Type B pancreatic cell (in vitro differentiated cells): ENCODE data around the gene ZBTB5. TPM values are rescaled to one million over a fixed set of nuclear protein-coding genes. Genes with fewer than 3 reads are reported as not detected.

Source experiments
- DNase-seq: peaks from one replicate; pipeline ENCODE4 v3.0.0; 2021; ENCODE audit warnings: mixed read lengths; ENCODE audit not compliant: unreplicated experiment; ENCODE audit errors: extremely low spot score
- H3K27ac Mint-ChIP-seq: 2 replicates; pipeline ENCODE4 v1.8.0; 2021; ENCODE audit warnings: mild to moderate bottlenecking, mixed read lengths
- H3K27me3 Mint-ChIP-seq: 2 replicates; pipeline ENCODE4 v1.8.0; 2021; ENCODE audit warnings: mixed read lengths
- H3K36me3 Mint-ChIP-seq: 2 replicates; pipeline ENCODE4 v1.8.0; 2021; ENCODE audit warnings: mixed read lengths
- H3K4me1 Mint-ChIP-seq: one replicate; pipeline ENCODE4 v1.8.0; 2021; ENCODE audit warnings: mixed read lengths; ENCODE audit not compliant: unreplicated experiment
- H3K4me3 Mint-ChIP-seq: 2 replicates; pipeline ENCODE4 v1.8.0; 2021; ENCODE audit warnings: mild to moderate bottlenecking, mixed read lengths
- H3K9me3 Mint-ChIP-seq: 2 replicates; pipeline ENCODE4 v1.8.0; 2021; ENCODE audit warnings: mixed read lengths
- total RNA-seq: library from RNA; stranded (reverse); gene quantifications from 2 replicates; pipeline ENCODE4 v1.2.1, GENCODE V29; 2021; ENCODE audit warnings: low replicate concordance
- TF ChIP-seq, protein P1 (sequence below): fragments of 200-600 bp; sonication (generic); conservative IDR thresholded peaks from 2 replicates; pipeline ENCODE4 v1.5.0; 2021; ENCODE audit warnings: antibody characterized with exemption, mild to moderate bottlenecking

The ZBTB5 gene
- total RNA-seq, 1 donor from 2014 or later = 22.6 TPM

GRCh38 chr9:37413311-37413710, 51.9 kb downstream of the ZBTB5 start:
- H3K9me3 Mint-ChIP-seq = no peaks in the 10 kb centered on the region
- no peak for DNase-seq
- no peaks in the 10 kb centered on the region for H3K36me3 Mint-ChIP-seq
- no peak overlapping the region for H3K27ac Mint-ChIP-seq
- TF ChIP-seq, protein P1, sequence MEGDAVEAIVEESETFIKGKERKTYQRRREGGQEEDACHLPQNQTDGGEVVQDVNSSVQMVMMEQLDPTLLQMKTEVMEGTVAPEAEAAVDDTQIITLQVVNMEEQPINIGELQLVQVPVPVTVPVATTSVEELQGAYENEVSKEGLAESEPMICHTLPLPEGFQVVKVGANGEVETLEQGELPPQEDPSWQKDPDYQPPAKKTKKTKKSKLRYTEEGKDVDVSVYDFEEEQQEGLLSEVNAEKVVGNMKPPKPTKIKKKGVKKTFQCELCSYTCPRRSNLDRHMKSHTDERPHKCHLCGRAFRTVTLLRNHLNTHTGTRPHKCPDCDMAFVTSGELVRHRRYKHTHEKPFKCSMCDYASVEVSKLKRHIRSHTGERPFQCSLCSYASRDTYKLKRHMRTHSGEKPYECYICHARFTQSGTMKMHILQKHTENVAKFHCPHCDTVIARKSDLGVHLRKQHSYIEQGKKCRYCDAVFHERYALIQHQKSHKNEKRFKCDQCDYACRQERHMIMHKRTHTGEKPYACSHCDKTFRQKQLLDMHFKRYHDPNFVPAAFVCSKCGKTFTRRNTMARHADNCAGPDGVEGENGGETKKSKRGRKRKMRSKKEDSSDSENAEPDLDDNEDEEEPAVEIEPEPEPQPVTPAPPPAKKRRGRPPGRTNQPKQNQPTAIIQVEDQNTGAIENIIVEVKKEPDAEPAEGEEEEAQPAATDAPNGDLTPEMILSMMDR = no peak
- H3K4me3 Mint-ChIP-seq = no peak overlapping the region
- peaks cover 13% of the 10 kb centered on the region for H3K4me1 Mint-ChIP-seq
- no peaks in the 10 kb centered on the region for H3K27me3 Mint-ChIP-seq

DNA sequence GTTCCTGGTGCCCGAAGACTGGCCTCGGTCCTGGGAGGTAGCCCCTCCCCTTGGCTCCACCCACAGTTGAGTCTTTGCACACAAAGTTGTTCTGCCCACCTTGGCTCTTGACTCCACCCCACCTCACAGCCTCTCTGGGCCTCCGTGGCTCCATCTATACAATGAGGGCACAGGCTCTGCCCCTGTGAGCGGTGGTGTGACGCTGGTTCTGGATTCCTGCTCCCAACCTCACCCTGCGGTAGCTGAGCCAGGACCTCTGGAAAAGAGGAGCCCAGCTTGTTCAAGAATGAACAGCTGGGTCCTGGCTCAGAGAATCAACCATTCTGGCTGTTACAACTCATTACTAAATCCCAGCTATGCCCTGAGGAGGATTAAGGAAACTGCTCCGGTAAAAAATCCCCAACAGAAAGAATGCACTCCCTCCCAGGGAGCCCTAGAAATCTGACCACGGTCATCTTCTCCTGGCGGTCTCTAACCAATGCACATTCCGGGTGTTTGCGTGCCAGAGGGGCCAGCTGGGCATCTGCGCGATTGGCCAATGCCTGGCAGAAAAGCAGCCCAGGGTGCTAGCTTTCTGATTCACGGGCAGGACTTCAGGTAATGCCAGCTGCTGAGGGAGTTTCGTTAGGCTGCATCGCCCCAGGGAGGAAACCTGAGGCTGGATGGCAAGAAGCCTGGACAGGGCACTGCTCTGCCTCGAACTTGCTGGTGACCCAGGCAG, 52.7 kb downstream of the ZBTB5 start:
- Mint-ChIP-seq H3K27me3 (no peaks in the 10 kb centered on the region), H3K27ac (peak overlapping the region; percentile 50), H3K4me3 (no peak overlapping the region), H3K9me3 (no peaks in the 10 kb centered on the region), H3K4me1 (peaks cover 13% of the 10 kb centered on the region), H3K36me3 (no peaks in the 10 kb centered on the region)
- DNase-seq = no peak
- TF ChIP-seq, protein P1 = no peak

- H3K4me3 Mint-ChIP-seq = no peak overlapping the region
- H3K27me3 Mint-ChIP-seq = no peaks in the 10 kb centered on the region
- no peaks in the 10 kb centered on the region for H3K9me3 Mint-ChIP-seq
- peaks cover 13% of the 10 kb centered on the region for H3K4me1 Mint-ChIP-seq
- TF ChIP-seq, protein P1 = peak; percentile 49
- H3K27ac Mint-ChIP-seq = peak overlapping the region; percentile 67
- DNase-seq = no peak
- no peaks in the 10 kb centered on the region for H3K36me3 Mint-ChIP-seq
Observed at GRCh38 chr9:37410969-37411785, 54.1 kb downstream of the ZBTB5 start.

DNA sequence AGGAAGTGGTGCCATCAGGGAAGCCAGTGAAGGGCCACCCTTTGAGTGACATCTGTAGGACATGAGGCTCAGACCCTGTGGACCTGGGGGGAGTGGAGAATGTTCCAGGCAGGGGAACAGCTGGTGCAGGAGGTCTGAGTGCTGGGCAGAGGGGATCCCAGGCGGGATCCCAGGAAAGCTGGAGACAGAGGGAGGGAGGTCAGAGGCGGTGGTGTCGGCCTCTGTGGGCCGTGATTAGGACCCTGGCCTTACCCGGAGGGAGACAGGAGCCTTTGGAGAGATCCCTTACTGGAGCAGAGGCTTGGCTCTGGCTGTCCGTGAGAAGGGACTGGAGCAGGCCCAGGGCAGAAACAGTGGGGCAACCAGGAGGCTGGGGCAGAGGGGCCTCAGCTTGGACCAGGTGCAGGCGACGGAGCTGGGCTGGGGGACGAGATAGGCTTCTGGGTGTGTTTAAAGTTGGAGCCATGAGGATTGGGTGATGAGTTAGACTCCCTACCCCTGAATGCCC, 54.8 kb downstream of the ZBTB5 start:
- H3K36me3 Mint-ChIP-seq = no peaks in the 10 kb centered on the region
- H3K4me1 Mint-ChIP-seq = peaks cover 12% of the 10 kb centered on the region
- no peak overlapping the region for H3K4me3 Mint-ChIP-seq
- no peaks in the 10 kb centered on the region for H3K27me3 Mint-ChIP-seq
- no peak for DNase-seq
- TF ChIP-seq, protein P1 = no peak
- no peaks in the 10 kb centered on the region for H3K9me3 Mint-ChIP-seq
- no peak overlapping the region for H3K27ac Mint-ChIP-seq

DNA sequence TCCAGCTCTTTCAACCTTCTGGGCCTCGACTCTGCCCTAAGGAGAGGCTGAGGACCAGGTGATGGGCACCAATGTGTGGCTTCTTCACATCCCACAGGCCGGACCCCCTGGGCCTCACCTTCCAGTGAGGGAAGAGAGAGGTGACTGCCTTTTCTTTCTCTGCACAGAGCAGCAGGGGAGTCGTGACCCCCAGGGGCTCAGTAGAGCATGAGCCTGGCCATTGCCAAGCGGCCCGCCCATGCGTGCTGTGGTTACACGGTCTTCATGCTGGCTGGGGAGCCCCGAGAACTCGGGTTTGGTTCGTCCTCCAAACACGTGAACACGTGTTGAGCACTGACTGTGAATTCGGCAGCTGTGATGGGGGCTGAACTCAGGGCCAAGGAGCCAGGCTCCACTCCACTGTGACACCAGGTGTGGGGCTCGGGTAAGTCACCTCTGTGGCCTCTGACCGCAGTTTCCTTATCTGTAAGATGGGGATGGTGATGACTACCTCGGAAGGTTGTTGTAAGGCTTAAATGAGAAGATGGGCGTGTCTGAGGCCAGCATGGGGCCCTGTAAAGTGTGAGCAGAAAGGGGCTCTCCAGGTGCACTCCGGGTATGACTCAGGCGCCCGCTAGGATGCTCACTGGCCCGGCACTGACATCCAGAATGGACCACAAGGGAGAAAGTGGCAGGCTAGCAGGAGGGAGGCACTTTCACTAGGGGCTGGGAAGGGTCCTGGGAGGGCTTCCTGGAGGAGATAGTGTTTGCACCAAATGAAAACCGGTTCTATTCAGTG, 56.1 kb downstream of the ZBTB5 start:
- Mint-ChIP-seq H3K4me1 (peaks cover 4% of the 10 kb centered on the region), H3K9me3 (no peaks in the 10 kb centered on the region), H3K4me3 (no peak overlapping the region), H3K36me3 (no peaks in the 10 kb centered on the region), H3K27ac (no peak overlapping the region), H3K27me3 (no peaks in the 10 kb centered on the region)
- TF ChIP-seq, protein P1 = no peak
- no peak for DNase-seq
